ENCODE measurements around the gene PLXNA4.

The PLXNA4 gene

GRCh38 chr7:132137681-132138080 is 438.6 kb downstream of the PLXNA4 start:
- TF ChIP-seq CTCF (IDR thresholded peaks at IDR 0.05; ENCODE audit: low read depth, low read length): no peak
- in situ Hi-C loops (cut with HindIII; ENCODE audit: low sequenced_read_pairs): no loop called here
- no peak overlapping the region for H3K4me3 ChIP-seq (ENCODE audit: low read depth, low read length)
- DNase-seq (ENCODE audit: low read depth, low spot score): no peak

- no peak overlapping the region for H3K4me3 ChIP-seq (ENCODE audit: low read depth, low read length)
- TF ChIP-seq CTCF (IDR thresholded peaks at IDR 0.05; ENCODE audit: low read depth, low read length): no peak
- DNase-seq (ENCODE audit: low read depth, low spot score): no peak
- in situ Hi-C loops (cut with HindIII; ENCODE audit: low sequenced_read_pairs): no loop called here
Observed at GRCh38 chr7:132135746-132136385, 440.4 kb downstream of the PLXNA4 start.

GRCh38 chr7:132134814-132135445 is 441.3 kb downstream of the PLXNA4 start:
- no peak for DNase-seq (ENCODE audit: low read depth, low spot score)
- no peak overlapping the region for H3K4me3 ChIP-seq (ENCODE audit: low read depth, low read length)
- no peak for TF ChIP-seq CTCF (IDR thresholded peaks at IDR 0.05; ENCODE audit: low read depth, low read length)
- in situ Hi-C loops (cut with HindIII; ENCODE audit: low sequenced_read_pairs): no loop called here

- no peak for TF ChIP-seq CTCF (IDR thresholded peaks at IDR 0.05; ENCODE audit: low read depth, low read length)
- in situ Hi-C loops (cut with HindIII; ENCODE audit: low sequenced_read_pairs): no loop called here
- DNase-seq (ENCODE audit: low read depth, low spot score): no peak
- no peak overlapping the region for H3K4me3 ChIP-seq (ENCODE audit: low read depth, low read length)
Observed at GRCh38 chr7:132133501-132133900, 442.8 kb downstream of the PLXNA4 start.

GRCh38 chr7:132131196-132131595 is 445.1 kb downstream of the PLXNA4 start:
- in situ Hi-C loops (cut with HindIII; ENCODE audit: low sequenced_read_pairs): no loop called here
- DNase-seq (ENCODE audit: low read depth, low spot score): no peak
- no peak for TF ChIP-seq CTCF (IDR thresholded peaks at IDR 0.05; ENCODE audit: low read depth, low read length)
- H3K4me3 ChIP-seq (ENCODE audit: low read depth, low read length): no peak overlapping the region

GRCh38 chr7:132130497-132130896 is 445.8 kb downstream of the PLXNA4 start:
- no peak for TF ChIP-seq CTCF (IDR thresholded peaks at IDR 0.05; ENCODE audit: low read depth, low read length)
- in situ Hi-C loops (cut with HindIII; ENCODE audit: low sequenced_read_pairs): no loop called here
- DNase-seq (ENCODE audit: low read depth, low spot score): peak; percentile 67
- H3K4me3 ChIP-seq (ENCODE audit: low read depth, low read length): no peak overlapping the region

Measured in astrocyte of the spinal cord (primary cell).